GOT3 (cell line): ENCODE measurements around the gene DYNLRB2.

Experiments used
- DNase-seq: peaks from one replicate; lab custom pipeline; 2025; ENCODE audit warnings: mixed read lengths; lab: John Stamatoyannopoulos, UW

Gene DYNLRB2

GRCh38 chr16:80552277-80552676, 11.5 kb downstream of the DYNLRB2 start:
- DNase-seq: no peak

GRCh38 chr16:80554033-80554432, 13.2 kb downstream of the DYNLRB2 start:
- no peak for DNase-seq

GRCh38 chr16:80556481-80556880, 15.7 kb downstream of the DYNLRB2 start:
- no peak for DNase-seq

- no peak for DNase-seq
These were observed 16.2 kb downstream of the DYNLRB2 start for GRCh38 chr16:80557037-80557436.

GRCh38 chr16:80559369-80559768, 18.6 kb downstream of the DYNLRB2 start:
- DNase-seq: no peak

GRCh38 chr16:80563066-80563465, 22.3 kb downstream of the DYNLRB2 start:
- DNase-seq: no peak

GRCh38 chr16:80564394-80564793, 23.6 kb downstream of the DYNLRB2 start:
- no peak for DNase-seq

- no peak for DNase-seq
These were observed 28.8 kb downstream of the DYNLRB2 start for GRCh38 chr16:80569440-80570105.

- DNase-seq: no peak
These were observed 29.3 kb downstream of the DYNLRB2 start for GRCh38 chr16:80570106-80570478.

GRCh38 chr16:80573700-80574120, 32.9 kb downstream of the DYNLRB2 start:
- no peak for DNase-seq

- no peak for DNase-seq
These were observed 35.6 kb downstream of the DYNLRB2 start for GRCh38 chr16:80576343-80576912.

GRCh38 chr16:80577485-80578280, 36.9 kb downstream of the DYNLRB2 start:
- DNase-seq: no peak

- DNase-seq: no peak
These were observed 39.5 kb downstream of the DYNLRB2 start for GRCh38 chr16:80580109-80580832.

- no peak for DNase-seq
These were observed 42.7 kb downstream of the DYNLRB2 start for GRCh38 chr16:80583466-80583865.

GRCh38 chr16:80585764-80586163, 45.0 kb downstream of the DYNLRB2 start:
- no peak for DNase-seq

GRCh38 chr16:80586476-80586875, 45.7 kb downstream of the DYNLRB2 start:
- no peak for DNase-seq

GRCh38 chr16:80587071-80587470, 46.3 kb downstream of the DYNLRB2 start:
- DNase-seq: no peak

GRCh38 chr16:80591071-80591915, 50.5 kb downstream of the DYNLRB2 start:
- DNase-seq: no peak

GRCh38 chr16:80592273-80592672, 51.5 kb downstream of the DYNLRB2 start:
- no peak for DNase-seq

GRCh38 chr16:80594756-80595155, 54.0 kb downstream of the DYNLRB2 start:
- DNase-seq: no peak

- no peak for DNase-seq
These were observed 55.9 kb downstream of the DYNLRB2 start for GRCh38 chr16:80596507-80597207.
